H1 (cell line): ENCODE results near the gene ITPK1. TPM values are rescaled to one million over a fixed set of nuclear protein-coding genes. Genes with fewer than 3 reads are reported as not detected.

Source experiments
- ASH2L ChIP-seq: fragments of 200-600, 300-600 bp; sonication (generic); IDR thresholded peaks from one replicate; pipeline ENCODE4 v1.7.1; 2017; ENCODE audit warnings: low read length
- CHD7 ChIP-seq: fragments of 300-600 bp; sonication (generic); IDR thresholded peaks from 2 replicates; pipeline ENCODE4 v1.7.1; 2012; ENCODE audit warnings: low read length, moderate library complexity, mild to moderate bottlenecking, inconsistent platforms; ENCODE audit not compliant: insufficient replicate concordance
- HDAC2 ChIP-seq, 2 experiments: fragments of 300-600 bp in 1 of 2; sonication (generic) in 1 of 2; IDR thresholded peaks; 2 replicates each; pipeline ENCODE4 v1.6.1; 2011 to 2012; ENCODE audit warnings: low read depth in 2 of 2, low read length in 2 of 2, mild to moderate bottlenecking in 2 of 2, moderate library complexity in 2 of 2, borderline replicate concordance in 1 of 2, inconsistent platforms in 1 of 2
- HDAC6 ChIP-seq: IDR thresholded peaks from one replicate; pipeline ENCODE4 v1.7.1; 2012; ENCODE audit warnings: low read depth, mild to moderate bottlenecking, inconsistent platforms, low read length, moderate library complexity
- JUND ChIP-seq: IDR thresholded peaks from 2 replicates; pipeline ENCODE4 v1.6.1; 2011; ENCODE audit warnings: mild to moderate bottlenecking, improper control_type of control experiment, low read length
- SUZ12 ChIP-seq: fragments of 200-600 bp; sonication (generic); IDR thresholded peaks from 2 replicates; pipeline ENCODE4 v1.6.1; 2012; ENCODE audit warnings: mild to moderate bottlenecking, inconsistent platforms, low read length, moderate library complexity, mixed read lengths
- polyA plus RNA-seq, 7 experiments: library from polyadenylated mRNA; depleted of rRNA in 3 of 7; stranded (reverse) in 5 of 7; unstranded in 2 of 7; fragments of >200 nt in 5 of 7; fragments of 200-250 nt in 2 of 7; gene quantifications; 1 replicate in 5 of 7; 2 replicates in 1 of 7; 4 replicates in 1 of 7; pipeline versions ENCODE4 v1.2.1 to v1.2.3, GENCODE V29; 2011 to 2013; ENCODE audit warnings: missing spikeins in 2 of 7, mixed read lengths in 2 of 7
- total RNA-seq: library from RNA; stranded (reverse); fragmentation: NEBNext Ultra II Directional; extraction: Animal tissue kit (Norgen Biotek cat#: 25700); gene quantifications from 2 replicates; pipeline ENCODE4 v1.2.1, GENCODE V29; 2021

ITPK1 gene
- total and polyA plus RNA-seq, 2 of the 8 experiments (the other 6 are each of a cell fraction or from before 2014, with no cell fraction given) = 108 to 143 TPM

- TF ChIP-seq CHD7 (no peak), HDAC6 (no peak), JUND (no peak), SUZ12 (no peak), HDAC2 (IDR thresholded peaks at IDR 0.05; ENCODE audit: borderline replicate concordance in 1 of 2, low read depth in 2 of 2, low read length in 2 of 2) (no peak), ASH2L (no peak)
Observed at GRCh38 chr14:92931681-92932447, 183.9 kb downstream of the ITPK1 start (continued).
